GM12878 (cell line): ENCODE data around the gene RPL29. TPM values are rescaled to one million over a fixed set of nuclear protein-coding genes. Genes with fewer than 3 reads are reported as not detected.

ENCODE experiments used
- ATAC-seq: fragments of 200-7000 bp; cut with Tn5 transposase; 3 replicates; pipeline ENCODE4 v1.9.1; 2020; ENCODE audit warnings: mild to moderate bottlenecking, moderate library complexity
- BruUV-seq: library from RNA; stranded (reverse); fragments of 400-500 nt; replicated peaks from 2 replicates; lab custom pipeline; 2021; lab: Mats Ljungman, UMichigan
- CTCF ChIA-PET: fragments of 300-600 bp; sonication (Branson Sonifier 250); formaldehyde crosslinking; extraction: SDS; loops from one replicate; lab custom pipeline; 2021; ENCODE audit warnings: inconsistent platforms; lab: Yijun Ruan, JAX
- POLR2A ChIA-PET: fragments of 350-600 bp; formaldehyde crosslinking; extraction: SDS; loops from one replicate; lab custom pipeline; 2021; ENCODE audit warnings: inconsistent platforms; lab: Charles Lee
- RAD21 ChIA-PET: fragments of 300-600 bp; sonication (Branson Sonifier 250); formaldehyde crosslinking; loops from one replicate; lab custom pipeline; 2023; ENCODE audit warnings: antibody characterized with exemption; ENCODE audit not compliant: unreplicated experiment; lab: Charles Lee
- SMC1A ChIA-PET: fragments of 300-600 bp; sonication (Branson Sonifier 250); formaldehyde crosslinking; loops from one replicate; lab custom pipeline; 2023; ENCODE audit not compliant: unreplicated experiment, uncharacterized antibody; lab: Charles Lee
- DNase-seq: peaks from one replicate; pipeline ENCODE4 v3.0.0-alpha.2; 2011; ENCODE audit warnings: low read depth, low spot score
- FAIRE-seq: peaks from 3 replicates; lab custom pipeline; 2011; peaks lifted over from hg19 to GRCh38; lab: Jason Lieb, UNC
- H2AFZ ChIP-seq: 2 replicates; pipeline ENCODE4 v1.6.0; 2011; ENCODE audit warnings: low read depth, low read length, control low read depth; ENCODE audit not compliant: control insufficient read depth
- H3K27ac ChIP-seq: 2 replicates; pipeline ENCODE4 v1.5.1; 2011; ENCODE audit warnings: control low read depth; ENCODE audit not compliant: control insufficient read depth, insufficient read depth
- H3K27me3 ChIP-seq, 2 experiments: replicated peaks in 1 of 2; 2 replicates each; pipeline versions ENCODE4 v1.6.0 to v1.6.1; 2011; ENCODE audit warnings: low read length in 1 of 2; ENCODE audit not compliant: control insufficient read depth in 2 of 2, insufficient read depth in 2 of 2
- H3K36me3 ChIP-seq, 2 experiments: 2 replicates each; pipeline ENCODE4 v1.5.1; 2011; ENCODE audit warnings: low read length in 1 of 2; ENCODE audit not compliant: control insufficient read depth in 2 of 2, insufficient read depth in 2 of 2
- H3K4me1 ChIP-seq: 2 replicates; pipeline ENCODE4 v1.6.1; 2011; ENCODE audit warnings: mild to moderate bottlenecking, low read length, moderate library complexity, mixed read lengths; ENCODE audit not compliant: control insufficient read depth, insufficient read depth
- H3K4me2 ChIP-seq: 2 replicates; pipeline ENCODE4 v1.6.0; 2011; ENCODE audit warnings: control low read depth; ENCODE audit not compliant: control insufficient read depth, insufficient read depth
- H3K4me3 ChIP-seq: fragments of 200-600 bp; sonication (generic); 2 replicates; pipeline ENCODE4 v1.5.1; 2016
- H3K79me2 ChIP-seq: 2 replicates; pipeline ENCODE4 v1.6.0; 2011; ENCODE audit warnings: low read length; ENCODE audit not compliant: control insufficient read depth, insufficient read depth
- H3K9ac ChIP-seq: 2 replicates; pipeline ENCODE4 v1.8.0; 2011; ENCODE audit warnings: low read length, control low read depth, mixed read lengths; ENCODE audit not compliant: control insufficient read depth, insufficient read depth
- H3K9me3 ChIP-seq: replicated peaks from 3 replicates; pipeline ENCODE4 v1.5.1; 2011; ENCODE audit warnings: mild to moderate bottlenecking, low read length; ENCODE audit not compliant: control insufficient read depth, insufficient read depth
- H4K20me1 ChIP-seq: 2 replicates; pipeline ENCODE4 v1.6.0; 2011; ENCODE audit not compliant: control insufficient read depth, insufficient read depth
- BACH1 ChIP-seq: fragments of 450-650 bp; IDR thresholded peaks from 2 replicates; pipeline ENCODE4 v1.6.1; 2017; ENCODE audit warnings: mild to moderate bottlenecking, borderline replicate concordance
- BHLHE40 ChIP-seq, 2 experiments: fragments of 450-650 bp in 1 of 2; IDR thresholded peaks; 2 replicates each; pipeline ENCODE4 v1.6.1; 2011 to 2017; ENCODE audit warnings: low read depth in 2 of 2, borderline replicate concordance in 1 of 2, improper control_type of control experiment in 1 of 2, low read length in 1 of 2, mild to moderate bottlenecking in 1 of 2
- CHD2 ChIP-seq: IDR thresholded peaks from 2 replicates; pipeline ENCODE4 v1.6.1; 2011; ENCODE audit warnings: low read depth, low read length, improper control_type of control experiment, borderline replicate concordance
- JUND ChIP-seq: IDR thresholded peaks from 2 replicates; pipeline ENCODE4 v1.6.1; 2012; ENCODE audit warnings: low read depth, mild to moderate bottlenecking, low read length, improper control_type of control experiment, moderate library complexity
- KAT2A ChIP-seq: conservative IDR thresholded peaks from 2 replicates; pipeline ENCODE4 v1.6.1; 2011; ENCODE audit warnings: low read depth, low read length; ENCODE audit not compliant: control insufficient read depth
- MEF2B ChIP-seq: fragments of 450-650 bp; IDR thresholded peaks from 2 replicates; pipeline ENCODE4 v1.6.1; 2018; ENCODE audit warnings: mild to moderate bottlenecking, moderate library complexity; ENCODE audit not compliant: partially characterized antibody, poor library complexity, severe bottlenecking
- RAD51 ChIP-seq: fragments of 450-650 bp; IDR thresholded peaks from 2 replicates; pipeline ENCODE4 v1.6.1; 2016; ENCODE audit warnings: moderate library complexity, mild to moderate bottlenecking, inconsistent platforms
- SIN3A ChIP-seq: IDR thresholded peaks from 2 replicates; pipeline ENCODE4 v1.6.1; 2012; ENCODE audit warnings: low read depth, low read length, improper control_type of control experiment
- ZNF217 ChIP-seq: fragments of 450-650 bp; IDR thresholded peaks from 2 replicates; pipeline ENCODE4 v1.6.1; 2017; ENCODE audit warnings: antibody characterized with exemption, mild to moderate bottlenecking
- WGBS: methylation state at CpG from one replicate; pipeline ENCODE4 v1.1.6; 2016; ENCODE audit warnings: low lambda C conversion rate; ENCODE audit not compliant: insufficient replicate concordance, insufficient coverage; ENCODE audit errors: missing lambda C conversion rate; 5-methylcytosine and 5-hydroxymethylcytosine counted together
- in situ Hi-C: fragments of 300-500 bp; cut with MboI; formaldehyde crosslinking; loops from 9 replicates; pipeline ENCODE4 v1.14.3; 2018; ENCODE audit warnings: mixed read lengths
- intact Hi-C: fragments of 100-400 bp; cut with micrococcal nuclease; formaldehyde crosslinking; loops from one replicate; pipeline ENCODE4 v1.14.2; 2022; ENCODE audit not compliant: unreplicated experiment
- polyA plus RNA-seq, 11 experiments: library from polyadenylated mRNA; depleted of rRNA in 4 of 11; unstranded in 6 of 11; stranded (reverse) in 5 of 11; fragments of >200 nt; fragmentation: Nextera tagmentation in 4 of 11; fragmentation: Illumina TruSeq in 1 of 11; extraction: Ambion mirVana in 4 of 11; extraction: Trizol in 1 of 11; gene quantifications; 1 replicate in 1 of 11; 2 replicates in 10 of 11; pipeline versions ENCODE4 v1.2.1 to v1.2.3, GENCODE V29; 2011 to 2016; ENCODE audit warnings: inconsistent platforms in 2 of 11, missing spikeins in 2 of 11, low read depth in 1 of 11
- total RNA-seq, 4 experiments: library from RNA; depleted of rRNA in 3 of 4; stranded (reverse); fragments of >200 nt in 3 of 4; fragmentation: Illumina TruSeq in 1 of 4; extraction: Trizol in 1 of 4; gene quantifications; 2 replicates each; pipeline versions ENCODE4 v1.2.1 to v1.2.3, GENCODE V29; 2013 to 2021
- TF ChIP-seq, protein P1 (sequence below): IDR thresholded peaks from 2 replicates; pipeline ENCODE4 v1.6.1; 2012; ENCODE audit warnings: low read depth, low read length, improper control_type of control experiment
- TF ChIP-seq, protein P2 (sequence below): fragments of 450-650 bp; IDR thresholded peaks from 2 replicates; pipeline ENCODE4 v1.6.1; 2017; ENCODE audit warnings: antibody characterized with exemption, mild to moderate bottlenecking, moderate library complexity
- TF ChIP-seq, protein P3 (sequence below): IDR thresholded peaks from 2 replicates; pipeline ENCODE4 v1.6.1; 2012; ENCODE audit warnings: low read length, inconsistent platforms
- TF ChIP-seq, protein P4 (sequence below): IDR thresholded peaks from 2 replicates; pipeline ENCODE4 v1.6.1; 2012; ENCODE audit warnings: low read depth, low read length, improper control_type of control experiment

RPL29 gene
- total and polyA plus RNA-seq, 10 of the 15 experiments (the other 5 are each of a cell fraction or from before 2014, with no cell fraction given) = 1,053 to 2,477 (median 1,657) TPM

DNA sequence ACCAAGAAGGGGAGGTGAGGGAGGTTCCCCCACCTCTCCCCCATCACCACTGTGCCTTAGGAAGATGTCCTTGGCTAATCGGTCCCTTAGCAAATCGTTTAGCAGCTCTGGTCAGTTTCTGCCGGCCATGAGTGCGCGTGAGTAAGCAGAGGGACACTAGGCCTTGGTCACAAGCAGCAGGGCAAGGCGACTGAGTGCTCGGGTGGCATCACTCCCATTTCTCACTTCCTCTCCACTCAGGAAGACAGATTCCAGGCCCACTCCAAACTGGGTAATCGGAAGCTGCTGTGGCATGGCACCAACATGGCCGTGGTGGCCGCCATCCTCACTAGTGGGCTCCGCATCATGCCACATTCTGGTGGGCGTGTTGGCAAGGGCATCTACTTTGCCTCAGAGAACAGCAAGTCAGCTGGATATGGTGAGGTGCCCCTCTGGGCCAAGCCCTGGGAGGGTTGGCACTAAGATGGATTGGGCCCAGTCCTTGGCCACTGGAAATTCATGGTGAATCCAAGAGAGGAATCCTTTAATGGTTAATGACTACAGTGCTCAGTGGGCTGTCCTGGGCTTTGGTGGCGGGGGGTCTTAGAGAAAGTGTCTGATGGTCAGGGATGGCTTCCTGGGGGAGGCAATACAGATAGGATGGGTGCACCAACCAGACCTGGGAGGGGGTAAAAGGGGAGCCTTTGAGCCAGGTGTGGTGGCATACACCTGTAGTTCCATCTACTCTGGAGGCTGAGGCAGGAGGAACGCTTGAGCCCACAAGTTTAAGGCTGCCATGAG, 49.6 kb downstream of the RPL29 start:
- Histone ChIP-seq H3K27me3 (no peaks in the 10 kb centered on the region), H3K9me3 (no peaks in the 10 kb centered on the region), H3K79me2 (peaks cover 11% of the 10 kb centered on the region), H3K4me2 (no peak overlapping the region), H3K9ac (no peak overlapping the region), H3K4me3 (no peak overlapping the region), H2AFZ (no peak overlapping the region), H3K4me1 (peaks cover 11% of the 10 kb centered on the region), H3K27ac (no peak overlapping the region), H3K36me3 (peaks cover 0 to 2% of the 10 kb centered on the region in 2 experiments; a peak in 1 of 4 replicates), H4K20me1 (no peaks in the 10 kb centered on the region)
- in situ Hi-C loops (no loop called here), intact Hi-C loops (no loop called here)
- ATAC-seq = no peak
- ChIA-PET CTCF (interaction anchor here (0.7 to 1.5 kb wide), 2 partner anchors 28 to 198 kb away, joined by 3 read pairs; partner anchors contain the start of gene ABHD14B), POLR2A (no interaction called here), SMC1A (no interaction called here), RAD21 (no interaction called here)
- BruUV-seq = no TSS peak
- no peak for DNase-seq
- FAIRE-seq = no peak
- WGBS = 88% methylated on average over 14 of the region's 14 CpGs
- TF ChIP-seq, protein P1, sequence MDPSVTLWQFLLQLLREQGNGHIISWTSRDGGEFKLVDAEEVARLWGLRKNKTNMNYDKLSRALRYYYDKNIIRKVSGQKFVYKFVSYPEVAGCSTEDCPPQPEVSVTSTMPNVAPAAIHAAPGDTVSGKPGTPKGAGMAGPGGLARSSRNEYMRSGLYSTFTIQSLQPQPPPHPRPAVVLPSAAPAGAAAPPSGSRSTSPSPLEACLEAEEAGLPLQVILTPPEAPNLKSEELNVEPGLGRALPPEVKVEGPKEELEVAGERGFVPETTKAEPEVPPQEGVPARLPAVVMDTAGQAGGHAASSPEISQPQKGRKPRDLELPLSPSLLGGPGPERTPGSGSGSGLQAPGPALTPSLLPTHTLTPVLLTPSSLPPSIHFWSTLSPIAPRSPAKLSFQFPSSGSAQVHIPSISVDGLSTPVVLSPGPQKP = no peak
- TF ChIP-seq KAT2A (no peak), SIN3A (no peak), RAD51 (no peak), CHD2 (no peak), ZNF217 (no peak), BACH1 (no peak), JUND (no peak), BHLHE40 (IDR thresholded peaks at IDR 0.05; ENCODE audit: borderline replicate concordance in 1 of 2, low read depth in 2 of 2, low read length in 1 of 2) (no peak), MEF2B (no peak)
- TF ChIP-seq, protein P2, sequence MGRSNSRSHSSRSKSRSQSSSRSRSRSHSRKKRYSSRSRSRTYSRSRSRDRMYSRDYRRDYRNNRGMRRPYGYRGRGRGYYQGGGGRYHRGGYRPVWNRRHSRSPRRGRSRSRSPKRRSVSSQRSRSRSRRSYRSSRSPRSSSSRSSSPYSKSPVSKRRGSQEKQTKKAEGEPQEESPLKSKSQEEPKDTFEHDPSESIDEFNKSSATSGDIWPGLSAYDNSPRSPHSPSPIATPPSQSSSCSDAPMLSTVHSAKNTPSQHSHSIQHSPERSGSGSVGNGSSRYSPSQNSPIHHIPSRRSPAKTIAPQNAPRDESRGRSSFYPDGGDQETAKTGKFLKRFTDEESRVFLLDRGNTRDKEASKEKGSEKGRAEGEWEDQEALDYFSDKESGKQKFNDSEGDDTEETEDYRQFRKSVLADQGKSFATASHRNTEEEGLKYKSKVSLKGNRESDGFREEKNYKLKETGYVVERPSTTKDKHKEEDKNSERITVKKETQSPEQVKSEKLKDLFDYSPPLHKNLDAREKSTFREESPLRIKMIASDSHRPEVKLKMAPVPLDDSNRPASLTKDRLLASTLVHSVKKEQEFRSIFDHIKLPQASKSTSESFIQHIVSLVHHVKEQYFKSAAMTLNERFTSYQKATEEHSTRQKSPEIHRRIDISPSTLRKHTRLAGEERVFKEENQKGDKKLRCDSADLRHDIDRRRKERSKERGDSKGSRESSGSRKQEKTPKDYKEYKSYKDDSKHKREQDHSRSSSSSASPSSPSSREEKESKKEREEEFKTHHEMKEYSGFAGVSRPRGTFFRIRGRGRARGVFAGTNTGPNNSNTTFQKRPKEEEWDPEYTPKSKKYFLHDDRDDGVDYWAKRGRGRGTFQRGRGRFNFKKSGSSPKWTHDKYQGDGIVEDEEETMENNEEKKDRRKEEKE = no peak
- TF ChIP-seq, protein P3, sequence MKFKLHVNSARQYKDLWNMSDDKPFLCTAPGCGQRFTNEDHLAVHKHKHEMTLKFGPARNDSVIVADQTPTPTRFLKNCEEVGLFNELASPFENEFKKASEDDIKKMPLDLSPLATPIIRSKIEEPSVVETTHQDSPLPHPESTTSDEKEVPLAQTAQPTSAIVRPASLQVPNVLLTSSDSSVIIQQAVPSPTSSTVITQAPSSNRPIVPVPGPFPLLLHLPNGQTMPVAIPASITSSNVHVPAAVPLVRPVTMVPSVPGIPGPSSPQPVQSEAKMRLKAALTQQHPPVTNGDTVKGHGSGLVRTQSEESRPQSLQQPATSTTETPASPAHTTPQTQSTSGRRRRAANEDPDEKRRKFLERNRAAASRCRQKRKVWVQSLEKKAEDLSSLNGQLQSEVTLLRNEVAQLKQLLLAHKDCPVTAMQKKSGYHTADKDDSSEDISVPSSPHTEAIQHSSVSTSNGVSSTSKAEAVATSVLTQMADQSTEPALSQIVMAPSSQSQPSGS = no peak
- TF ChIP-seq, protein P4, sequence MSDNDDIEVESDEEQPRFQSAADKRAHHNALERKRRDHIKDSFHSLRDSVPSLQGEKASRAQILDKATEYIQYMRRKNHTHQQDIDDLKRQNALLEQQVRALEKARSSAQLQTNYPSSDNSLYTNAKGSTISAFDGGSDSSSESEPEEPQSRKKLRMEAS = no peak
